Gastroesophageal sphincter (tissue), 3 donors: ENCODE results near the gene SLC25A39.

ENCODE experiments used
- CTCF ChIP-seq, 4 experiments: fragments of 200-600 bp in 2 of 4; fragments of 450-650 bp in 2 of 4; sonication (generic) in 1 of 4; IDR thresholded peaks; one replicate each; pipeline ENCODE4 v1.5.1; 2017 to 2019; ENCODE audit warnings: antibody characterized with exemption in 4 of 4, mild to moderate bottlenecking in 2 of 4, moderate library complexity in 2 of 4
- POLR2A ChIP-seq, 2 donors: fragments of 450-650 bp; IDR thresholded peaks; one replicate each; pipeline ENCODE4 v1.6.1; 2017; ENCODE audit warnings: antibody characterized with exemption in 2 of 2, mild to moderate bottlenecking in 2 of 2, moderate library complexity in 1 of 2

- TF ChIP-seq POLR2A (IDR thresholded peaks at IDR 0.05) (no peak), CTCF (IDR thresholded peaks at IDR 0.05) (no peak)
These were observed 24.4 kb upstream of the SLC25A39 start for GRCh38 chr17:44348988-44349364.
